ENCODE results near the gene SELENOI.
"Not testable (repeated sequence)": the region's sequence is repeated elsewhere in the genome, so short reads cannot be mapped to it uniquely, and the experiment has no call there.

DNA sequence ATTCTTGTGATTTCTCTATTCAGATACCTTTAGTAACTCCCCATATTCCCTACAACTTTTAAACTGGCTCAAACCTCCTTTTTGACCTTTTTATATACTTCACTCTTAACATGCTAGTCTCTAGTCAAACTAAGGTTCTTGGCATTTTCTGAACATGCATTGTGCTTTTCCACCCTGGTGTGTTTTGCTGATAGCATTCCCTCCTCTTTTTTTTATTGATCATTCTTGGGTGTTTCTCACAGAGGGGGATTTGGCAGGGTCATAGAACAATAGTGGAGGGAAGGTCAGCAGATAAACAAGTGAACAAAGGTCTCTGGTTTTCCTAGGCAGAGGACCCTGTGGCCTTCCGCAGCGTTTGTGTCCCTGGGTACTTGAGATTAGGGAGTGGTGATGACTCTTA is 23.7 kb downstream of the SELENOI start:
- TF ChIP-seq, protein P1, sequence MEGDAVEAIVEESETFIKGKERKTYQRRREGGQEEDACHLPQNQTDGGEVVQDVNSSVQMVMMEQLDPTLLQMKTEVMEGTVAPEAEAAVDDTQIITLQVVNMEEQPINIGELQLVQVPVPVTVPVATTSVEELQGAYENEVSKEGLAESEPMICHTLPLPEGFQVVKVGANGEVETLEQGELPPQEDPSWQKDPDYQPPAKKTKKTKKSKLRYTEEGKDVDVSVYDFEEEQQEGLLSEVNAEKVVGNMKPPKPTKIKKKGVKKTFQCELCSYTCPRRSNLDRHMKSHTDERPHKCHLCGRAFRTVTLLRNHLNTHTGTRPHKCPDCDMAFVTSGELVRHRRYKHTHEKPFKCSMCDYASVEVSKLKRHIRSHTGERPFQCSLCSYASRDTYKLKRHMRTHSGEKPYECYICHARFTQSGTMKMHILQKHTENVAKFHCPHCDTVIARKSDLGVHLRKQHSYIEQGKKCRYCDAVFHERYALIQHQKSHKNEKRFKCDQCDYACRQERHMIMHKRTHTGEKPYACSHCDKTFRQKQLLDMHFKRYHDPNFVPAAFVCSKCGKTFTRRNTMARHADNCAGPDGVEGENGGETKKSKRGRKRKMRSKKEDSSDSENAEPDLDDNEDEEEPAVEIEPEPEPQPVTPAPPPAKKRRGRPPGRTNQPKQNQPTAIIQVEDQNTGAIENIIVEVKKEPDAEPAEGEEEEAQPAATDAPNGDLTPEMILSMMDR (IDR thresholded peaks at IDR 0.05): not testable (repeated sequence)
- not testable (repeated sequence) for TF ChIP-seq POLR2A (IDR thresholded peaks at IDR 0.05)
